ENCODE data around the gene SORCS1.
"Not testable (repeated sequence)": the region's sequence is repeated elsewhere in the genome, so short reads cannot be mapped to it uniquely, and the experiment has no call there.

The SORCS1 gene

GRCh38 chr10:107051769-107052168 lies 112.7 kb downstream of the SORCS1 start:
- DNase-seq (ENCODE audit: low read depth in 3 of 3) = no peak

- DNase-seq (ENCODE audit: low read depth in 3 of 3) = no peak
Measured at GRCh38 chr10:107043461-107043860, 121.0 kb downstream of the SORCS1 start.

- no peak for DNase-seq (ENCODE audit: low read depth in 3 of 3)
Measured at GRCh38 chr10:107037192-107038122, 127.0 kb downstream of the SORCS1 start.

- no peak for DNase-seq (ENCODE audit: low read depth in 3 of 3)
Measured at GRCh38 chr10:107033799-107034422, 130.6 kb downstream of the SORCS1 start.

DNA sequence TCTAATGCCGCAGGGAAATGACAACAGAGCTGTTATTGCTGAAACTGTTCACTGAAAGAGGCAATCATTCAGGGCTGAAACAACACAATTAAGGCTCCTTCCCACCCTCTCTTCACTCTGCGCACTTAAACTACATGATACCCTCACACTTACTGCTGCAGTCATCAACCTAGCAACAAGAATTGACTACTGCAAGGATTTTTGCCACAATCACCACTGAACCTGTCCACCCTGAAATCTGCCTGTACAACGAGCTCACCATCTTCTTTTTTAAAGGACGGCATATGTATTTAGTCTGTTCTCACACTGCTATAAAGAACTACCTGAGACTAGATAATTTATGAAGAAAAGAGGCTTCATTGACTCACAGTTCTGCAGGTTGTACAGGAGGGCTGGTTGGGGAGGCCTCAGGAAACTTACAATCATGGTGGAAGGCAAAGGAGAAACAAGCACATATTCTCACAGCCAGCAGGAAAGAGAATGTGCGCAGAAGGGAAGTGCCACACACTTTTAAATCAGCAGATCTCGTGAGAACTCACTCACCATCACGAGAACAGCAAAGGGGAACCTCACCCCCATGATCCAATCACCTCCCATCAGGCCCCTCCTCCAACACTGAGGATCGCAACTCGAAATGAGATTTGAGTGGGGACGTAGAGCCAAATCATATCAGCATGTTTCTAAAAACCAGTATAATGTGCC lies 131.7 kb downstream of the SORCS1 start:
- DNase-seq (ENCODE audit: low read depth in 3 of 3) = no peak

- no peak for DNase-seq (ENCODE audit: low read depth in 3 of 3)
Measured at GRCh38 chr10:107031931-107032699, 132.4 kb downstream of the SORCS1 start.

- no peak for DNase-seq (ENCODE audit: low read depth in 3 of 3)
Measured at GRCh38 chr10:107028236-107028635, 136.3 kb downstream of the SORCS1 start.

DNA sequence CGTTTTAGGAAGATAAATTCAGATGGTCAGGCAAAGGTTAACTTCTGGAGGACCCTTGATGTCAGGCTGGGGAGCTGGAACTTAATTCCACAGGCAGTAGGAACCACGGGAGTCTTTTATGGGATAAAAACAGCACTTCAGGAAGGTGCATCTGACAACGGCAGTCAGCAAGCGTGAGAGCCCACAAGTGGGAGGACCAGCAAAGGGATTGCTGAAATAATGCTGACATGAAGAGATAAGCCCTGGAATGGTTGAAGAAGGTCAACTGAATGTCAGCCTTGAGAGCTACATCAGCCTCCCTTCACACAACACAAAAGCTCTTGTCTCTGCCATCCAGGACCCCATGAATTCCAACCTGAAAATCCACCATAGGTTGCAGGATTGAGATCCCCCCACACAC lies 138.8 kb downstream of the SORCS1 start:
- DNase-seq (ENCODE audit: low read depth in 3 of 3) = no peak

GRCh38 chr10:107024033-107024432 lies 140.5 kb downstream of the SORCS1 start:
- not testable (repeated sequence) for DNase-seq (ENCODE audit: low read depth in 3 of 3)

DNA sequence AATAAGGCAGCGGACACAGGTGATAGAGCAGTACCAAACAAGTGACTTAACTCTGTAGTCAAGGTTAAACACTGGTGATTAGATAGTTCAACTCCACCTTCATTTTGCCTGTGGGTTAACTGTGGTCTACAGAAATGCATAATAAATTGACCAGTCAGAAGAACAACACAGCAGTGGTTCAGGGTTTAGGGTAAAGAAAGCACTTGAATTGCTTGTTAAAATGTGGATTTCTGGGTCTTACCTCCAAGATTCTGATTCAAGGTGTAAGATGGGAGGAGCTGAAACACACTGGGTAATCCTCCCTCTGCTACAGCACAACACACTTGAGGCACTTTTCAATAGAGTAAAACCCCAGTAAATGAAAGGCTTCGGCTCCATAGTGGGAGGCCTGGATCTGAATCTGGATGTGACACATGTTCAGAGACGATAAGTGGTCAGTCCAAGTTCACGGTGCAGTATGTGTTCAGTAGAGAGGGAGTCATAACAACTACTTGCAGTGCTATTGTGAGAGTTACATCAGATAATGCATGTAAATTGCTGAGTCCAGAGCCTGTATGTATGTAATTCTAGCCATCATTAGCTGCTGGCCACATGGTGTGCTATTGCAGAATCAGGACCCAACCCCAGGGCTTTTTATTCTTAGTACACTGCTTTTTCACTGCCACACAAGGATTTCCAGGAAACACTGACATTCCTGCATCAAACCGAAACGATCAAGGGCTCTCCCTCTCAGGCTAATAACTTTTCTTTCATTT lies 141.7 kb downstream of the SORCS1 start:
- DNase-seq (ENCODE audit: low read depth in 3 of 3) = no peak

GRCh38 chr10:107019154-107019553 lies 145.4 kb downstream of the SORCS1 start:
- DNase-seq (ENCODE audit: low read depth in 3 of 3) = no peak

DNA sequence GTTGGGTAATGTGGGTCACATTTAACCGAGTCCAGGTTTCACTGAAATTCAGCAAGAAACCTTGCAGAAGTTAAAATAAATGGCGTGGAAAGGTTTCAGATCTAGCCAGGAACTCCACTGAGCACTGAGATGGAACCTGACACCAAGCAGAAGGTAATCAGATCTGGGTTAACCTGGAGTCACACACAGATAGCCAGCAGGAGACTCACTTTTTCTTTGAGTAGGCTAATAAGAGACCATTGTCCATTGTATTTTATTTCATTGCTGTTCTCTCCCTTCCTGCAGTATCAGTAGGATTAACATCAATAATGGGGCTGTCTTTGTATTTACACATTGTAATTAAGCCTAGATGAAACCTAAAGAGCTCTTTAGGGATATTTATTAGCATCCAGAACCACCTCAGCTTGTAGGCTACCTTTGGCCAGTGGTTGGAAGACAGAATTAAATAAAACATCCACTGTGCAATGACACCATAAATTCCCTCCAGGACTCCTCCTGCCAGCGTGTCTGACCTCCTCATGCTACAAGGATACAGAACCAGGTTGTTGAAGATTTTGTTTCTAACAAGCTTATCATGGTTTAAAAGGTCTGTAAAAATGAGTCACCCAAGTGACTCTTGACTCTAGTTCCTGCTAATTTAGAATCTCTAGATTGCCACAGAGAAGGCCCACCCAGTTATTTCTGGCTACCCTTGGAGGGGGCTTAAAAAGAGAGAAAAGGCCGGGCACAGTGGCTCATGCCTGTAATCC lies 151.1 kb downstream of the SORCS1 start:
- DNase-seq (ENCODE audit: low read depth in 3 of 3) = no peak

GRCh38 chr10:107011992-107012391 lies 152.5 kb downstream of the SORCS1 start:
- DNase-seq (ENCODE audit: low read depth in 3 of 3) = no peak

GRCh38 chr10:107011105-107011504 lies 153.4 kb downstream of the SORCS1 start:
- no peak for DNase-seq (ENCODE audit: low read depth in 3 of 3)

DNA sequence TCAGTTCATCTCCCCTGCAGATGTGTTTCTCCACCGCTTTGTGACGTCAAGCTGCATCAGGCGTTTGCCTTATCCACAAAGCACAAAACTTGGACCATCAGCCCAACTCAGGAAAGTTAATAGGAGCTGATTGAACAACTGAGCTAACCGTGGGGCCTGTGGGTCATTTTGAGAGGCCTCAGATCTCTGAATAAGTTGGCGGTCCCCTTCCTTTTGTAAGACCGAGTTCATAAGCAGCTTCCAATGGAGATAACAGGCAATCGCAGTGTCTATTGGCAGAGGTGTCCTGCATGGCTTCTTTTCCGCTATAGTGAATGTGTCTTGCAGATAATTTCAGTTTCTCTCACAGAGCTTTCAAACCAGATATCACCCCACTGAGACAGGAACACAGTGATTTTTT lies 154.0 kb downstream of the SORCS1 start:
- DNase-seq (ENCODE audit: low read depth in 3 of 3) = no peak

- DNase-seq (ENCODE audit: low read depth in 3 of 3) = no peak
Measured at GRCh38 chr10:107004362-107004761, 160.1 kb downstream of the SORCS1 start.

GRCh38 chr10:107002068-107002467 lies 162.4 kb downstream of the SORCS1 start:
- DNase-seq (ENCODE audit: low read depth in 3 of 3) = no peak

- DNase-seq (ENCODE audit: low read depth in 3 of 3) = no peak
Measured at GRCh38 chr10:106999118-106999707, 165.3 kb downstream of the SORCS1 start.

GRCh38 chr10:106997721-106998120 lies 166.8 kb downstream of the SORCS1 start:
- no peak for DNase-seq (ENCODE audit: low read depth in 3 of 3)

DNA sequence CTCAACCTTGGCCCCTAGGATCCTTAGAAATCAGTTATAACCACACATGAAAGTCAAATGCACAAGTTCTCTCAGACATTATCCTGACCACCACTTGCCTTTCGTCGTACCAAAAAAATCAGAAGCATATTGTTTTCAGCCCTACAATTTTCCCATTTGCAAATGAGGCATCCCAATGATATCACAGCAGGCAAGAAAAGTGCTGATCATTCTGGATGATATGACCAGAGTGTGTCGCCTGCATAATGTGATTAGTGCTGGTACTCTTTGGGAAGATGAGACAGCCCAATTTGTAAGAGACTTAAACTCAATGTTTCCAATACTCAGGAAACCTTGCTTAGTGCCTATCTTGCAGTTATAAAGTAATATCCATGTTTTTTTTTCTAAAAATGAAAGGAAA lies 168.0 kb downstream of the SORCS1 start:
- no peak for DNase-seq (ENCODE audit: low read depth in 3 of 3)
